Upper lobe of left lung (tissue), 6 donors: ENCODE results near the gene TFB1M. TPM values are rescaled to one million over a fixed set of nuclear protein-coding genes. Genes with fewer than 3 reads are reported as not detected.

Experiments used
- ATAC-seq, 2 donors: fragments of 200-7000 bp; cut with Tn5 transposase; one replicate each; pipeline ENCODE4 v1.9.1; 2022; ENCODE audit warnings: mild to moderate bottlenecking in 2 of 2, moderate library complexity in 2 of 2; ENCODE audit not compliant: low FRiP score in 2 of 2
- DNase-seq, 2 donors: peaks; one replicate each; pipeline ENCODE4 v3.0.0-alpha.2; 2019 to 2020
- H3K27ac ChIP-seq, 4 donors: fragments of 200-600 bp; sonication (generic); one replicate each; pipeline ENCODE4 v1.5.1; 2016 to 2019
- H3K27me3 ChIP-seq, 4 donors: fragments of 200-600 bp; sonication (generic); one replicate each; pipeline ENCODE4 v1.5.1; 2017 to 2019
- H3K36me3 ChIP-seq, 4 donors: fragments of 200-600 bp; sonication (generic); one replicate each; pipeline ENCODE4 v1.5.1; 2016 to 2019
- H3K4me1 ChIP-seq, 4 donors: fragments of 200-600 bp; sonication (generic); one replicate each; pipeline ENCODE4 v1.5.1; 2018 to 2019
- H3K4me3 ChIP-seq, 4 donors: fragments of 200-600 bp; sonication (generic); one replicate each; pipeline ENCODE4 v1.5.1; 2017 to 2019; ENCODE audit warnings: mild to moderate bottlenecking in 2 of 4, moderate library complexity in 1 of 4
- H3K9me3 ChIP-seq, 4 donors: fragments of 200-600 bp; sonication (generic); one replicate each; pipeline ENCODE4 v1.5.1; 2018 to 2019
- CTCF ChIP-seq, 6 experiments: fragments of 450-650 bp in 4 of 6; fragments of 200-600 bp in 2 of 6; sonication (generic) in 2 of 6; IDR thresholded peaks; one replicate each; pipeline ENCODE4 v1.5.1; 2016 to 2019; ENCODE audit warnings: antibody characterized with exemption in 6 of 6
- EP300 ChIP-seq, 4 donors: sonication (generic); formaldehyde crosslinking; IDR thresholded peaks; one replicate each; pipeline ENCODE4 v1.5.1; 2017; ENCODE audit warnings: antibody characterized with exemption in 4 of 4, control low read depth in 2 of 4
- POLR2A ChIP-seq, 4 donors: fragments of 450-650 bp; IDR thresholded peaks; one replicate each; pipeline ENCODE4 v1.5.1; 2016 to 2017; ENCODE audit warnings: antibody characterized with exemption in 4 of 4, mild to moderate bottlenecking in 2 of 4
- POLR2AphosphoS5 ChIP-seq, 2 donors: sonication (generic); formaldehyde crosslinking; IDR thresholded peaks; one replicate each; pipeline ENCODE4 v1.5.1; 2017; ENCODE audit warnings: antibody characterized with exemption in 2 of 2
- WGBS, 2 donors: methylation state at CpG; one replicate each; pipeline ENCODE4 v1.1.5; 2017 to 2018; 5-methylcytosine and 5-hydroxymethylcytosine counted together
- total RNA-seq, 6 donors: library from RNA; depleted of rRNA in 4 of 6; stranded (reverse); fragments of >200 nt in 4 of 6; gene quantifications; one replicate each; pipeline versions ENCODE4 v1.1.0 to v1.2.1, GENCODE V29; 2016 to 2021
- donor health status: DM: no; HTN: no; CAD: no; lungs with moderate emphysema.
- donor health status: DM: no; HTN: yes; CAD: no; lungs with severe emphysema.

Gene TFB1M
- total RNA-seq, 6 donors from 2014 or later: 4.2 to 19.6 (median 15.0) TPM

- DNase-seq (no peak), ATAC-seq (no peak)
- H3K27ac ChIP-seq: no peak overlapping the region
- no peaks in the 10 kb centered on the region for H3K9me3 ChIP-seq
- no peaks in the 10 kb centered on the region for H3K27me3 ChIP-seq
- H3K36me3 ChIP-seq: peaks cover 0 to 2% (median 1%) of the 10 kb centered on the region in 4 donors
- no peaks in the 10 kb centered on the region for H3K4me1 ChIP-seq
- no peak overlapping the region for H3K4me3 ChIP-seq
- TF ChIP-seq POLR2A (IDR thresholded peaks at IDR 0.05): no peak
- no peak for TF ChIP-seq POLR2AphosphoS5 (IDR thresholded peaks at IDR 0.05)
- no peak for TF ChIP-seq EP300 (IDR thresholded peaks at IDR 0.05)
- TF ChIP-seq CTCF (IDR thresholded peaks at IDR 0.05): no peak
- 48 to 71% methylated on average over 4 of the region's 4 CpGs for WGBS, 2 donors
Measured at GRCh38 chr6:155303361-155303870, 10.9 kb downstream of the TFB1M start.

DNA sequence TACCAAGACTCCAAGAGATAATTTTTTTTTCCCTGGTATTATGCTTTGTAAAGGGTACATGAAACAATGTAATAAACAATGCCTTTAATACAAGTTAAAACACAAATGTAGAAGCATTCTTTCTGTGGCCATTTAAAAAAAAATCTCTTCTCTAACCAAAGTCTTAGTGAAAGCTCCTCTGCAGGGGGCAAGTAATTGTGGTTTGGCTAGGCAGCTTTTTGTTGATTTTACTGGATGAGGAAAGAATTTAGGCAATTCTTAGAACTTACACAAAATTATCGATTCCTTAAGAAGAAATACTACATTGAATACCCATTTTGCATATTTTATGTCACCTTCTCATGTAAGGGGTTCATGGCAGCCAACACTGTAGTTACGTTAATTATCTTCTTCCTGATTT is 12.4 kb downstream of the TFB1M start:
- Histone ChIP-seq H3K9me3 (no peaks in the 10 kb centered on the region), H3K36me3 (peaks cover under 1 to 11% (median 7%) of the 10 kb centered on the region in 4 donors), H3K4me3 (no peak overlapping the region), H3K4me1 (no peaks in the 10 kb centered on the region), H3K27me3 (no peaks in the 10 kb centered on the region), H3K27ac (no peak overlapping the region)
- WGBS, 2 donors: 91 to 97% methylated on average over 2 of the region's 2 CpGs
- DNase-seq: no peak
- TF ChIP-seq POLR2AphosphoS5 (IDR thresholded peaks at IDR 0.05): no peak
- no peak for TF ChIP-seq EP300 (IDR thresholded peaks at IDR 0.05)
- no peak for TF ChIP-seq CTCF (IDR thresholded peaks at IDR 0.05)
- no peak for TF ChIP-seq POLR2A (IDR thresholded peaks at IDR 0.05)
- ATAC-seq: no peak

GRCh38 chr6:155297669-155298068 is 16.6 kb downstream of the TFB1M start:
- Histone ChIP-seq H3K27ac (no peak overlapping the region), H3K27me3 (no peaks in the 10 kb centered on the region), H3K9me3 (no peaks in the 10 kb centered on the region), H3K36me3 (peaks cover 3 to 31% (median 15%) of the 10 kb centered on the region in 4 donors), H3K4me3 (no peak overlapping the region), H3K4me1 (no peaks in the 10 kb centered on the region)
- TF ChIP-seq POLR2AphosphoS5 (IDR thresholded peaks at IDR 0.05) (no peak), CTCF (IDR thresholded peaks at IDR 0.05) (no peak)
- ATAC-seq: no peak
- 86 to 89% methylated on average over 3 of the region's 3 CpGs for WGBS, 2 donors
- DNase-seq: no peak

DNA sequence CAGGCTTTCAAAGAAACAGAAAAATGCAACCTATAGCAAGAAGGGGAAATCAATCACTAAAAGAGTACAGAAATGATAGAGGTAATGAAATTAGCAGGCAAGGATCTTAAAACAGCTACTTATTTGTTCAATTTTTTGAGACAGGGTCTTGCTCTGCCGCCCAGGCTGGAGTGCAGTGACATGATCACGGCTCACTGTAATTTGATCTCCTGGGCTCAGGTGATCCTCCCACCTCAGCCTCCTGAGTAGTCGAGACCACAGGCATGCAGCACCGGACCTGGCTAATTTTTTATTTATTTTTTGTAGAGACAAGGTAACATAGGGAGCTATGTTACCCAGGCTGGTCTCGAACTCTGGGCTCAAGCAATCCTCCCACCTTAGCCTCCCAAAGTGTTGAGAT is 21.6 kb downstream of the TFB1M start:
- DNase-seq (no peak), ATAC-seq (no peak)
- no peaks in the 10 kb centered on the region for H3K9me3 ChIP-seq
- no peak overlapping the region for H3K4me3 ChIP-seq
- TF ChIP-seq POLR2A (IDR thresholded peaks at IDR 0.05) (no peak), POLR2AphosphoS5 (IDR thresholded peaks at IDR 0.05) (no peak), EP300 (IDR thresholded peaks at IDR 0.05) (no peak)
- no peak overlapping the region for H3K27ac ChIP-seq
- H3K36me3 ChIP-seq: peaks cover 3 to 42% (median 20%) of the 10 kb centered on the region in 4 donors
- H3K4me1 ChIP-seq: no peaks in the 10 kb centered on the region
- WGBS, 2 donors: 79 to 97% methylated on average over 5 of the region's 5 CpGs
- H3K27me3 ChIP-seq: no peaks in the 10 kb centered on the region

DNA sequence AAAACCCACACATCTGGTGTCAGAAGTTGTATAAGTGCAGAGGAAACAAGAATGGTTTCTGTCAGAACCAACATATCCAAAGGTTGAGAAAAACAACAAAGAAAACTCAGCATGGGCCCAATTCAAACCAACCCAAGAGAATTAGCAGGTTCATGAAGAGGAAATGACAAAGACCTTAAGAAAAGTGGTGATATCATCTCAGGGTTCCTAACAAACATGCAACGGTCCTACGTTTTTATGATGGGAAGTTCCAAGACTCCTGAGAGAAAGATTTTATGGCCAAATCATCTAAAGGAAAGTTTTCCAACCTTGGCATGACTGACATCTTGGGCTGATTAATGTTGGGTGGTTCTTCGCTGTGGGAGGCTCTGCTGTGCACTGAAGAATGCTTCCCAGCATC is 23.0 kb downstream of the TFB1M start:
- H3K36me3 ChIP-seq: peaks cover 0 to 32% (median 13%) of the 10 kb centered on the region in 4 donors
- H3K27me3 ChIP-seq: no peaks in the 10 kb centered on the region
- DNase-seq (no peak), ATAC-seq (no peak)
- TF ChIP-seq CTCF (IDR thresholded peaks at IDR 0.05) (no peak), POLR2AphosphoS5 (IDR thresholded peaks at IDR 0.05) (no peak), POLR2A (IDR thresholded peaks at IDR 0.05) (no peak), EP300 (IDR thresholded peaks at IDR 0.05) (no peak)
- H3K4me3 ChIP-seq: no peak overlapping the region
- H3K27ac ChIP-seq: no peak overlapping the region
- 91 to 97% methylated on average over 3 of the region's 3 CpGs for WGBS, 2 donors
- no peaks in the 10 kb centered on the region for H3K4me1 ChIP-seq
- no peaks in the 10 kb centered on the region for H3K9me3 ChIP-seq
